Ishikawa (cell line): Measurements from ENCODE around the gene NDFIP2.

ENCODE experiments used
- CEBPB ChIP-seq: IDR thresholded peaks from 2 replicates; pipeline ENCODE4 v1.6.1; 2012
- TAF1 ChIP-seq: IDR thresholded peaks from 2 replicates; pipeline ENCODE4 v1.6.1; 2012; ENCODE audit warnings: low read depth, mild to moderate bottlenecking
- TCF12 ChIP-seq: IDR thresholded peaks from 2 replicates; pipeline ENCODE4 v1.6.1; 2012; ENCODE audit warnings: low read depth

DNA sequence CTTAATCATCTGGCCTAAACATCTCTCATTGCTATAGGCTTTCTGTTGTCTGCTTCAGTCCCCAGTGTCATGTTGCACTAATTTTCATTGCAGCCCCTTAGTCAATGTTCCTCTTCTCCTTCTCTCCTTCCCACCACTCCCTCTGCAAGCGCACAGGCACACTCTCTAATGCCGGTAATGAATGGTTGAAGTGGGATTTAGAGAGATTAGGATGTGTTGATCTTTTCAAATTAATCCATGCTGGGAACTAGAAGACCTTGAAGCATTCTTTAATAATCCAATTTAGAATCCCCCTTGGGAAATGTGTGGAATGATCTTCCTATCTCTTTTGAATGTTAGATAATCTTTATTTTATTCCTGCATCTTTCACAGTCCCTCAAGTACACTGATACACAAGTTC lies 33.2 kb upstream of the NDFIP2 start:
- TF ChIP-seq TAF1 (no peak), CEBPB (no peak), TCF12 (no peak)
